ENCODE data around the gene ERICH6.

The ERICH6 gene

GRCh38 chr3:150741497-150742140 is 37.9 kb upstream of the ERICH6 start:
- Histone ChIP-seq H2AFZ (ENCODE audit: low read depth, low read length) (no peak overlapping the region), H3K4me3 (ENCODE audit: low read length) (no peak overlapping the region), H3K9me3 (ENCODE audit: low read length) (no peaks in the 10 kb centered on the region), H3K4me1 (ENCODE audit: insufficient read depth, low read length) (no peaks in the 10 kb centered on the region), H3K27me3 (ENCODE audit: insufficient read depth, low read length) (no peaks in the 10 kb centered on the region), H3K36me3 (ENCODE audit: insufficient read depth, low read length) (no peaks in the 10 kb centered on the region)

- no peak overlapping the region for H2AFZ ChIP-seq (ENCODE audit: low read depth, low read length)
- no peak overlapping the region for H3K4me3 ChIP-seq (ENCODE audit: low read length)
- H3K27me3 ChIP-seq (ENCODE audit: insufficient read depth, low read length): no peaks in the 10 kb centered on the region
- no peaks in the 10 kb centered on the region for H3K4me1 ChIP-seq (ENCODE audit: insufficient read depth, low read length)
- H3K9me3 ChIP-seq (ENCODE audit: low read length): no peaks in the 10 kb centered on the region
- no peaks in the 10 kb centered on the region for H3K36me3 ChIP-seq (ENCODE audit: insufficient read depth, low read length)
Observed at GRCh38 chr3:150740733-150741496, 37.2 kb upstream of the ERICH6 start.

- H3K4me1 ChIP-seq (ENCODE audit: insufficient read depth, low read length): no peaks in the 10 kb centered on the region
- H3K9me3 ChIP-seq (ENCODE audit: low read length): no peaks in the 10 kb centered on the region
- no peak overlapping the region for H3K4me3 ChIP-seq (ENCODE audit: low read length)
Observed at GRCh38 chr3:150739877-150740645, 36.3 kb upstream of the ERICH6 start.

GRCh38 chr3:150739200-150739863 is 35.6 kb upstream of the ERICH6 start:
- Histone ChIP-seq H3K9me3 (ENCODE audit: low read length) (no peaks in the 10 kb centered on the region), H3K27me3 (ENCODE audit: insufficient read depth, low read length) (no peaks in the 10 kb centered on the region), H3K36me3 (ENCODE audit: insufficient read depth, low read length) (no peaks in the 10 kb centered on the region), H3K4me3 (ENCODE audit: low read length) (no peak overlapping the region), H2AFZ (ENCODE audit: low read depth, low read length) (no peak overlapping the region), H3K4me1 (ENCODE audit: insufficient read depth, low read length) (no peaks in the 10 kb centered on the region)

More at GRCh38 chr3:150739877-150740645, 36.3 kb upstream of the ERICH6 start:
- Histone ChIP-seq H3K36me3 (ENCODE audit: insufficient read depth, low read length) (no peaks in the 10 kb centered on the region), H2AFZ (ENCODE audit: low read depth, low read length) (no peak overlapping the region), H3K27me3 (ENCODE audit: insufficient read depth, low read length) (no peaks in the 10 kb centered on the region)

- Histone ChIP-seq H3K27me3 (ENCODE audit: insufficient read depth, low read length) (no peaks in the 10 kb centered on the region), H2AFZ (ENCODE audit: low read depth, low read length) (no peak overlapping the region), H3K4me1 (ENCODE audit: insufficient read depth, low read length) (no peaks in the 10 kb centered on the region), H3K4me3 (ENCODE audit: low read length) (no peak overlapping the region), H3K9me3 (ENCODE audit: low read length) (no peaks in the 10 kb centered on the region), H3K36me3 (ENCODE audit: insufficient read depth, low read length) (no peaks in the 10 kb centered on the region)
Observed at GRCh38 chr3:150738688-150739087, 35.0 kb upstream of the ERICH6 start.

GRCh38 chr3:150737874-150738679 is 34.4 kb upstream of the ERICH6 start:
- Histone ChIP-seq H3K4me1 (ENCODE audit: insufficient read depth, low read length) (no peaks in the 10 kb centered on the region), H3K9me3 (ENCODE audit: low read length) (no peaks in the 10 kb centered on the region), H3K4me3 (ENCODE audit: low read length) (no peak overlapping the region), H3K27me3 (ENCODE audit: insufficient read depth, low read length) (no peaks in the 10 kb centered on the region), H3K36me3 (ENCODE audit: insufficient read depth, low read length) (no peaks in the 10 kb centered on the region), H2AFZ (ENCODE audit: low read depth, low read length) (no peak overlapping the region)

GRCh38 chr3:150736903-150737832 is 33.4 kb upstream of the ERICH6 start:
- Histone ChIP-seq H3K4me1 (ENCODE audit: insufficient read depth, low read length) (no peaks in the 10 kb centered on the region), H3K9me3 (ENCODE audit: low read length) (no peaks in the 10 kb centered on the region), H3K27me3 (ENCODE audit: insufficient read depth, low read length) (no peaks in the 10 kb centered on the region), H3K4me3 (ENCODE audit: low read length) (no peak overlapping the region), H3K36me3 (ENCODE audit: insufficient read depth, low read length) (no peaks in the 10 kb centered on the region), H2AFZ (ENCODE audit: low read depth, low read length) (no peak overlapping the region)

GRCh38 chr3:150736316-150736719 is 32.6 kb upstream of the ERICH6 start:
- Histone ChIP-seq H3K36me3 (ENCODE audit: insufficient read depth, low read length) (no peaks in the 10 kb centered on the region), H3K4me1 (ENCODE audit: insufficient read depth, low read length) (no peaks in the 10 kb centered on the region), H2AFZ (ENCODE audit: low read depth, low read length) (no peak overlapping the region), H3K4me3 (ENCODE audit: low read length) (no peak overlapping the region), H3K9me3 (ENCODE audit: low read length) (no peaks in the 10 kb centered on the region), H3K27me3 (ENCODE audit: insufficient read depth, low read length) (no peaks in the 10 kb centered on the region)

- no peaks in the 10 kb centered on the region for H3K4me1 ChIP-seq (ENCODE audit: insufficient read depth, low read length)
- H3K9me3 ChIP-seq (ENCODE audit: low read length): no peaks in the 10 kb centered on the region
- no peaks in the 10 kb centered on the region for H3K27me3 ChIP-seq (ENCODE audit: insufficient read depth, low read length)
- H3K4me3 ChIP-seq (ENCODE audit: low read length): no peak overlapping the region
- no peaks in the 10 kb centered on the region for H3K36me3 ChIP-seq (ENCODE audit: insufficient read depth, low read length)
- no peak overlapping the region for H2AFZ ChIP-seq (ENCODE audit: low read depth, low read length)
Observed at GRCh38 chr3:150734795-150735119, 31.0 kb upstream of the ERICH6 start.

- Histone ChIP-seq H3K36me3 (ENCODE audit: insufficient read depth, low read length) (no peaks in the 10 kb centered on the region), H3K4me1 (ENCODE audit: insufficient read depth, low read length) (no peaks in the 10 kb centered on the region), H2AFZ (ENCODE audit: low read depth, low read length) (no peak overlapping the region), H3K27me3 (ENCODE audit: insufficient read depth, low read length) (no peaks in the 10 kb centered on the region), H3K9me3 (ENCODE audit: low read length) (no peaks in the 10 kb centered on the region), H3K4me3 (ENCODE audit: low read length) (no peak overlapping the region)
Observed at GRCh38 chr3:150733936-150734794, 30.4 kb upstream of the ERICH6 start.

- Histone ChIP-seq H3K4me3 (ENCODE audit: low read length) (no peak overlapping the region), H2AFZ (ENCODE audit: low read depth, low read length) (no peak overlapping the region), H3K9me3 (ENCODE audit: low read length) (no peaks in the 10 kb centered on the region), H3K27me3 (ENCODE audit: insufficient read depth, low read length) (no peaks in the 10 kb centered on the region), H3K36me3 (ENCODE audit: insufficient read depth, low read length) (no peaks in the 10 kb centered on the region), H3K4me1 (ENCODE audit: insufficient read depth, low read length) (no peaks in the 10 kb centered on the region)
Observed at GRCh38 chr3:150733373-150733935, 29.7 kb upstream of the ERICH6 start.
